GM21576 (cell line): ENCODE results near the gene GPR107.

ENCODE experiments used
- ATAC-seq: cut with Tn5 transposase; IDR thresholded peaks from one replicate; pipeline ENCODE4 v1.9.1; 2021; ENCODE audit warnings: mild to moderate bottlenecking, moderate library complexity; ENCODE audit not compliant: unreplicated experiment

GPR107 gene

GRCh38 chr9:130027533-130028365, 26.0 kb upstream of the GPR107 start:
- no peak for ATAC-seq

- ATAC-seq = no peak
These were observed 25.0 kb upstream of the GPR107 start for GRCh38 chr9:130028493-130029222.

GRCh38 chr9:130029223-130029973, 24.3 kb upstream of the GPR107 start:
- no peak for ATAC-seq

GRCh38 chr9:130030651-130031127, 23.0 kb upstream of the GPR107 start:
- no peak for ATAC-seq

- no peak for ATAC-seq
These were observed 19.1 kb upstream of the GPR107 start for GRCh38 chr9:130034570-130034969.

- no peak for ATAC-seq
These were observed 17.6 kb upstream of the GPR107 start for GRCh38 chr9:130036099-130036498.

GRCh38 chr9:130039528-130040147, 14.1 kb upstream of the GPR107 start:
- ATAC-seq = peak; percentile 26

GRCh38 chr9:130040984-130041647, 12.6 kb upstream of the GPR107 start:
- no peak for ATAC-seq

GRCh38 chr9:130041648-130042405, 11.9 kb upstream of the GPR107 start:
- ATAC-seq = no peak

- no peak for ATAC-seq
These were observed 11.3 kb upstream of the GPR107 start for GRCh38 chr9:130042406-130042884.

GRCh38 chr9:130042885-130043653, 10.6 kb upstream of the GPR107 start, which contains the start of gene FNBP1:
FNBP1 (minus strand) TSS chr9:130043189; CDS start chr9:130042975, 214 bp downstream.
- no peak for ATAC-seq

GRCh38 chr9:130043654-130044623, 9.8 kb upstream of the GPR107 start:
- no peak for ATAC-seq

GRCh38 chr9:130045725-130046450, 7.8 kb upstream of the GPR107 start:
- ATAC-seq = no peak

GRCh38 chr9:130049431-130050210, 4.1 kb upstream of the GPR107 start:
- ATAC-seq = no peak

- no peak for ATAC-seq
These were observed 3.2 kb upstream of the GPR107 start for GRCh38 chr9:130050462-130050861.

GRCh38 chr9:130051855-130052254, 1.9 kb upstream of the GPR107 start:
- no peak for ATAC-seq
